Activated naive CD8-positive, alpha-beta T cell treated with anti-CD3 and anti-CD28 coated beads, Interleukin-2, amount 50 U/mL, for 24 hours (primary cell): ENCODE data around the gene KRT7.
A peak's percentile ranks its signal among the peaks of the same experiment; 100 is the strongest.

Experiments
- ATAC-seq: fragments of 150-1000 bp; cut with Tn5 transposase; one replicate; pipeline ENCODE4 v1.10.0; 2021
- DNase-seq: peaks from one replicate; pipeline ENCODE4 v3.0.0; 2021
- H3K27ac Mint-ChIP-seq: one replicate; pipeline ENCODE4 v1.8.0; 2021; ENCODE audit warnings: mild to moderate bottlenecking, mixed read lengths
- H3K27me3 Mint-ChIP-seq: one replicate; pipeline ENCODE4 v1.8.0; 2021; ENCODE audit warnings: mixed read lengths
- H3K36me3 Mint-ChIP-seq: one replicate; pipeline ENCODE4 v1.8.0; 2021; ENCODE audit warnings: low read depth, mixed read lengths
- H3K4me1 Mint-ChIP-seq: one replicate; pipeline ENCODE4 v1.8.0; 2021; ENCODE audit warnings: mixed read lengths
- H3K4me3 Mint-ChIP-seq: one replicate; pipeline ENCODE4 v1.8.0; 2021; ENCODE audit warnings: mild to moderate bottlenecking, moderate library complexity, mixed read lengths
- H3K9me3 Mint-ChIP-seq: one replicate; pipeline ENCODE4 v1.8.0; 2021; ENCODE audit warnings: mixed read lengths

KRT7 gene

GRCh38 chr12:52214421-52214802 is 18.6 kb upstream of the KRT7 start:
- H3K27me3 Mint-ChIP-seq: peaks cover 25% of the 10 kb centered on the region
- no peak for DNase-seq
- no peak for ATAC-seq
- no peak overlapping the region for H3K27ac Mint-ChIP-seq
- H3K36me3 Mint-ChIP-seq: no peaks in the 10 kb centered on the region
- H3K4me3 Mint-ChIP-seq: no peak overlapping the region
- H3K4me1 Mint-ChIP-seq: no peaks in the 10 kb centered on the region
- no peaks in the 10 kb centered on the region for H3K9me3 Mint-ChIP-seq

DNA sequence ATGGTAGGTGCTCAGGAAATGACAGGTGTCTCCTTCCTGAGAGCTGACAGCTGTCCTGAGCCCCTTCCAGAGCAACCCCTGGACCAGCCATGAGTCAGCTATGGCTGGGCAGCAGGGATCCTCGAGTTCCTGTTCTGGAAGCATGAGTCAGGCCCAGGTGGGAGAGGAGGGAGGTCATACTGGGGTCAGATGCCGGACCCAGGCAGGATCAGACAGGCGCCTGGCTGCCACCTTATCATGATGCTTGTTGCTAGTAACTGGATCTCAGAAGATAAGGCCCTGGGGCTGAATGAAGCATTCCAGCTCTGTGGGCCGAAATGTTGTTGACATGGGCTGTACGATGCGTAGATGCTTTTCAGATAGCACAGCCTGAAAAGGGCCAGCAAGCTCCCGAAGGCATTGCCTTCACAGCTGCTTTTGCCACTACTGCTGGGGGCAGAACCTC is 17.4 kb upstream of the KRT7 start:
- DNase-seq (no peak), ATAC-seq (no peak)
- Mint-ChIP-seq H3K4me1 (no peaks in the 10 kb centered on the region), H3K4me3 (no peak overlapping the region), H3K27ac (no peak overlapping the region), H3K27me3 (peaks cover 34% of the 10 kb centered on the region), H3K36me3 (no peaks in the 10 kb centered on the region), H3K9me3 (no peaks in the 10 kb centered on the region)

GRCh38 chr12:52216100-52216499 is 16.9 kb upstream of the KRT7 start:
- H3K27me3 Mint-ChIP-seq: peaks cover 36% of the 10 kb centered on the region
- no peak for DNase-seq
- no peaks in the 10 kb centered on the region for H3K36me3 Mint-ChIP-seq
- H3K4me3 Mint-ChIP-seq: no peak overlapping the region
- no peak for ATAC-seq
- peaks cover 1% of the 10 kb centered on the region for H3K4me1 Mint-ChIP-seq
- no peak overlapping the region for H3K27ac Mint-ChIP-seq
- H3K9me3 Mint-ChIP-seq: no peaks in the 10 kb centered on the region

- Mint-ChIP-seq H3K4me1 (peaks cover 7% of the 10 kb centered on the region), H3K9me3 (no peaks in the 10 kb centered on the region), H3K27me3 (peaks cover 39% of the 10 kb centered on the region), H3K4me3 (no peak overlapping the region), H3K36me3 (no peaks in the 10 kb centered on the region), H3K27ac (no peak overlapping the region)
- ATAC-seq: no peak
- DNase-seq: no peak
Observed at GRCh38 chr12:52216807-52217206, 16.2 kb upstream of the KRT7 start.

DNA sequence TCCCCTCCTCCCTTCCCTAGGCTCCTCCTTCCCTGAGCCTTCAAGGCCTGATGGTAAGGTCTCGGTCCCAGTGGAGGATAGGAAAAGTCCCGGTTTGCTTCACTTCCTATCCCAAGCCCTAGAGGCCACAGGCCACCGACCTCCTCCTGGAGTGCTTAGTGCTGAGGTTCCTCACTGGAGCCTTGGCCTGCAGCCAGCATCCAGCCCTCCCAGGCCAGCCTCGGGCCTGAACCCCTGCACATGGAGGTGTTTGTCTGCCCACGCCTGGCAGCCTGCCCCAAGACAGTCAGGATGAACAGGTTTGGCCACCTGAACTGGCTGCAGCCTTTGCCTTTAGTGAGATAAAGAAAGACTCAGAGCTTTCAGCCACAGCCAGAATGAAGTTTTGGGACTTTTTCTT is 15.8 kb upstream of the KRT7 start:
- Mint-ChIP-seq H3K9me3 (no peaks in the 10 kb centered on the region), H3K36me3 (no peaks in the 10 kb centered on the region), H3K4me1 (peaks cover 11% of the 10 kb centered on the region), H3K27me3 (peaks cover 43% of the 10 kb centered on the region), H3K27ac (no peak overlapping the region), H3K4me3 (no peak overlapping the region)
- ATAC-seq (no peak), DNase-seq (no peak)

GRCh38 chr12:52218001-52218400 is 15.0 kb upstream of the KRT7 start:
- no peak overlapping the region for H3K4me3 Mint-ChIP-seq
- no peak for ATAC-seq
- no peak overlapping the region for H3K27ac Mint-ChIP-seq
- H3K27me3 Mint-ChIP-seq: peaks cover 45% of the 10 kb centered on the region
- peaks cover 15% of the 10 kb centered on the region for H3K4me1 Mint-ChIP-seq
- no peak for DNase-seq
- H3K9me3 Mint-ChIP-seq: no peaks in the 10 kb centered on the region
- H3K36me3 Mint-ChIP-seq: no peaks in the 10 kb centered on the region

DNA sequence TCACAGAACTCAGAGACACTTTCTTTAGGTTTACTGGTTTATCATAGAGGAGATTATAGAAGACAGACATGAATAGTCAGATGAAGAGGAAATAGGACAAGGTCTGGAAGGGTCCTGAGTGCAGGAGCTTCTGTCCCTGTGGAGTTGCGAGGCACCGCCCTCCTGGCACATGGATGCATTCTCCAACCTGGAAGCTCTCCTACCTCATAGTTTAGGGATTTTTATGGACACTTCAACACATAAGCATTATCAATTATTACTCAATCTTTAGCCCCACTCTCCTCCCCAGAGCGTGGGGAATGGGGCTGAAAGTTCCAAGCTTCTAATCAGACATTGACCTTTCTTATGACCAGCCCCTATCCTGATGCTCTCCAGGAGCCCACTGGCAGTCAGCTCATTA is 12.6 kb upstream of the KRT7 start:
- H3K4me1 Mint-ChIP-seq: peaks cover 19% of the 10 kb centered on the region
- H3K27me3 Mint-ChIP-seq: peaks cover 45% of the 10 kb centered on the region
- ATAC-seq (no peak), DNase-seq (no peak)
- H3K27ac Mint-ChIP-seq: no peak overlapping the region
- H3K9me3 Mint-ChIP-seq: no peaks in the 10 kb centered on the region
- no peaks in the 10 kb centered on the region for H3K36me3 Mint-ChIP-seq
- no peak overlapping the region for H3K4me3 Mint-ChIP-seq

GRCh38 chr12:52221070-52221781 is 11.8 kb upstream of the KRT7 start:
- no peak for ATAC-seq
- H3K4me1 Mint-ChIP-seq: peaks cover 19% of the 10 kb centered on the region
- peaks cover 45% of the 10 kb centered on the region for H3K27me3 Mint-ChIP-seq
- H3K9me3 Mint-ChIP-seq: no peaks in the 10 kb centered on the region
- no peak for DNase-seq
- no peak overlapping the region for H3K4me3 Mint-ChIP-seq
- H3K27ac Mint-ChIP-seq: no peak overlapping the region
- no peaks in the 10 kb centered on the region for H3K36me3 Mint-ChIP-seq

DNA sequence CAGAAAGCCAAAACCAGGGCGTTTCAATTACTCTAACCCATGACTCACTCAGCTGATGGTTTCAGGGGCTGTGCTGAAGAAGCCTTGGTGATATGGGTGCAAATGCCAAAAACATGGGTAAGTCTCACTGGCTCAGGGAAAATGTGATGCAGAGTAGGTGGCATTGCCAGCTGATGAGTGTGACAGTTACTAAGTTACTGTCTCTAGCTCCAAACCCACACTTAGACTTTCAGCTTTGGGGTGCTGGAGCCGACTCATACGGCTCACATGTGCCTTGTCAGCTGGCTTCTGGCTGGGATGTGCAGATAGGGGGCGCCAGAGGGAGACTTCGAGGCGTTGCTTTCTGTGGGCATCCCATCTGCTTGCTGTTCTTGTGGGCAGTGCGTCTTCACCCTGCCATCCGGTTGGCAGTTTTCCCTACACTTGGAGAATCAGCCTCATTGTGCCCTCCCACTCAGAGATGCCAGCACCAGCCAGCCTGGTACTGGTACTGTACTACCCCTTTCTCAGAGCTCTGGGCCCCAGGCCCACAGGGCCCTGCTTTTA is 11.1 kb upstream of the KRT7 start:
- H3K4me1 Mint-ChIP-seq: peaks cover 21% of the 10 kb centered on the region
- H3K36me3 Mint-ChIP-seq: no peaks in the 10 kb centered on the region
- no peak overlapping the region for H3K27ac Mint-ChIP-seq
- H3K27me3 Mint-ChIP-seq: peaks cover 50% of the 10 kb centered on the region
- H3K4me3 Mint-ChIP-seq: no peak overlapping the region
- ATAC-seq (peak; percentile 98), DNase-seq (peak; percentile 89)
- no peaks in the 10 kb centered on the region for H3K9me3 Mint-ChIP-seq

GRCh38 chr12:52222692-52223091 is 10.4 kb upstream of the KRT7 start:
- no peak overlapping the region for H3K27ac Mint-ChIP-seq
- no peak for ATAC-seq
- DNase-seq: no peak
- peaks cover 21% of the 10 kb centered on the region for H3K4me1 Mint-ChIP-seq
- no peaks in the 10 kb centered on the region for H3K9me3 Mint-ChIP-seq
- H3K27me3 Mint-ChIP-seq: peaks cover 53% of the 10 kb centered on the region
- H3K4me3 Mint-ChIP-seq: no peak overlapping the region
- H3K36me3 Mint-ChIP-seq: no peaks in the 10 kb centered on the region

GRCh38 chr12:52223406-52224039 is 9.5 kb upstream of the KRT7 start:
- no peak for DNase-seq
- Mint-ChIP-seq H3K36me3 (no peaks in the 10 kb centered on the region), H3K4me3 (no peak overlapping the region), H3K9me3 (no peaks in the 10 kb centered on the region), H3K4me1 (peaks cover 21% of the 10 kb centered on the region), H3K27ac (no peak overlapping the region), H3K27me3 (peaks cover 58% of the 10 kb centered on the region)
- no peak for ATAC-seq

DNA sequence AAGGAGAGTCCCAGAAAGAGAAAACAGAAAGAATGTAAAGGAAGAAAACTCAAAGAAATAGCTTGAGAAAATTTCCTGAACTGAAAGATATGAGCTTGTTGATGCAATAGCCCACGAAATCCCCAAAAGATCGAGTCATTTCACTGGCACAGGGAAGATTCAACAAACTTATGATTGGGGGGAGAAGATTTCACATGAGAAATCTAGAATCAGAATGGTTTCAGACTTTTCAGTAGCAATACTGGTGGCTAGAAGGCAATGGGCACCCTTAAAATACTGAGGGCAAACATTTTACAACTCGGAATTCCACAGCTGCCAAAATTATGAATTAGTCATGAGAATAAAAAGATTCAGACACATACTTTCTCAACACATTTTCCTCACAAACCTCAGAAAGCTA is 8.9 kb upstream of the KRT7 start:
- ATAC-seq (no peak), DNase-seq (no peak)
- H3K4me1 Mint-ChIP-seq: peaks cover 21% of the 10 kb centered on the region
- H3K9me3 Mint-ChIP-seq: no peaks in the 10 kb centered on the region
- H3K27me3 Mint-ChIP-seq: peaks cover 61% of the 10 kb centered on the region
- no peaks in the 10 kb centered on the region for H3K36me3 Mint-ChIP-seq
- no peak overlapping the region for H3K27ac Mint-ChIP-seq
- H3K4me3 Mint-ChIP-seq: no peak overlapping the region

- Mint-ChIP-seq H3K4me1 (peaks cover 21% of the 10 kb centered on the region), H3K27me3 (peaks cover 60% of the 10 kb centered on the region)
Observed at GRCh38 chr12:52225752-52226151, 7.3 kb upstream of the KRT7 start.

DNA sequence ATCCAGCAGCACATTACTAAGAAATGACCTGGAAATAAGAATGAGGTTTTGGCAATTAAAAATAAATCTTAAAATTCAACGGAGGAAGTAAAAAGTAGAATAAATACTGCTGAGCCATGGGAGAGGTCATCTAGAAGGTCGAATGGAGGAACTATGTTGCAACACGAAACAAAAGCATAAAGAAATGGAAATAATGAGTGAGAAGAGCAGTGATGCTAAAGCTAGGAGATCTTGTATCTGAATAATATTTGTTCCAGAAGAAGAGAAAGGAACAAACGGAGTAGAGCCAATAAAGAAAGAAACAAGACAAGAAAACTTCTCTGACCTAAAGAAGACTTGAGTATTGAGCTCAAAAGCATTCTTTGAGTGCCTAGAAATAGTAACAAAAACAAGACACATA is 6.6 kb upstream of the KRT7 start:
- H3K4me3 Mint-ChIP-seq: no peak overlapping the region

More at GRCh38 chr12:52225752-52226151, 7.3 kb upstream of the KRT7 start:
- no peaks in the 10 kb centered on the region for H3K36me3 Mint-ChIP-seq
- H3K4me3 Mint-ChIP-seq: no peak overlapping the region
- no peak for DNase-seq
- no peak for ATAC-seq
- no peak overlapping the region for H3K27ac Mint-ChIP-seq
- no peaks in the 10 kb centered on the region for H3K9me3 Mint-ChIP-seq

GRCh38 chr12:52227606-52228166 is 5.4 kb upstream of the KRT7 start:
- Mint-ChIP-seq H3K36me3 (no peaks in the 10 kb centered on the region), H3K4me3 (no peak overlapping the region), H3K4me1 (peaks cover 8% of the 10 kb centered on the region), H3K9me3 (no peaks in the 10 kb centered on the region), H3K27me3 (peaks cover 68% of the 10 kb centered on the region), H3K27ac (no peak overlapping the region)
- DNase-seq (no peak), ATAC-seq (no peak)

More for the DNA sequence above, 6.6 kb upstream of the KRT7 start:
- no peak for ATAC-seq
- DNase-seq: no peak
- no peaks in the 10 kb centered on the region for H3K36me3 Mint-ChIP-seq
- H3K9me3 Mint-ChIP-seq: no peaks in the 10 kb centered on the region
- H3K27me3 Mint-ChIP-seq: peaks cover 63% of the 10 kb centered on the region
- H3K27ac Mint-ChIP-seq: no peak overlapping the region
- peaks cover 16% of the 10 kb centered on the region for H3K4me1 Mint-ChIP-seq
